ENCODE measurements around the gene NLGN1.

GRCh38 chr3:174061731-174062130 is 664.2 kb downstream of the NLGN1 start:
- TF ChIP-seq ZNF565 (CRISPR knock-in tag; conservative IDR thresholded peaks at IDR 0.05; ENCODE audit: low read depth) (no peak), TOX (CRISPR knock-in tag; IDR thresholded peaks at IDR 0.05; ENCODE audit: borderline replicate concordance) (no peak)
- TF ChIP-seq, protein P1, sequence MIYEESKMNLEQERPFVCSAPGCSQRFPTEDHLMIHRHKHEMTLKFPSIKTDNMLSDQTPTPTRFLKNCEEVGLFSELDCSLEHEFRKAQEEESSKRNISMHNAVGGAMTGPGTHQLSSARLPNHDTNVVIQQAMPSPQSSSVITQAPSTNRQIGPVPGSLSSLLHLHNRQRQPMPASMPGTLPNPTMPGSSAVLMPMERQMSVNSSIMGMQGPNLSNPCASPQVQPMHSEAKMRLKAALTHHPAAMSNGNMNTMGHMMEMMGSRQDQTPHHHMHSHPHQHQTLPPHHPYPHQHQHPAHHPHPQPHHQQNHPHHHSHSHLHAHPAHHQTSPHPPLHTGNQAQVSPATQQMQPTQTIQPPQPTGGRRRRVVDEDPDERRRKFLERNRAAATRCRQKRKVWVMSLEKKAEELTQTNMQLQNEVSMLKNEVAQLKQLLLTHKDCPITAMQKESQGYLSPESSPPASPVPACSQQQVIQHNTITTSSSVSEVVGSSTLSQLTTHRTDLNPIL (CRISPR knock-in tag; IDR thresholded peaks at IDR 0.05; ENCODE audit: low read depth): no peak

Measured in SK-N-SH treated with all-trans-retinoic acid at 6 μM for 48 hours (cell line).